NOMO-1 treated with DMSO at 0.1 percent for 48 hours (cell line): ENCODE measurements around the gene WDR11.
"Not testable (repeated sequence)": the region's sequence is repeated elsewhere in the genome, so short reads cannot be mapped to it uniquely, and the experiment has no call there.

Experiments
- DNase-seq: peaks from one replicate; lab custom pipeline; 2025; ENCODE audit not compliant: unreplicated experiment; lab: John Stamatoyannopoulos, UW

Gene WDR11

GRCh38 chr10:120838941-120839340 lies 12.2 kb upstream of the WDR11 start:
- no peak for DNase-seq

- no peak for DNase-seq
These were observed 9.5 kb upstream of the WDR11 start for GRCh38 chr10:120841522-120842189.

- DNase-seq = no peak
These were observed 3.2 kb downstream of the WDR11 start for GRCh38 chr10:120854388-120854787.

GRCh38 chr10:120861178-120861855 lies 10.2 kb downstream of the WDR11 start:
- no peak for DNase-seq

DNA sequence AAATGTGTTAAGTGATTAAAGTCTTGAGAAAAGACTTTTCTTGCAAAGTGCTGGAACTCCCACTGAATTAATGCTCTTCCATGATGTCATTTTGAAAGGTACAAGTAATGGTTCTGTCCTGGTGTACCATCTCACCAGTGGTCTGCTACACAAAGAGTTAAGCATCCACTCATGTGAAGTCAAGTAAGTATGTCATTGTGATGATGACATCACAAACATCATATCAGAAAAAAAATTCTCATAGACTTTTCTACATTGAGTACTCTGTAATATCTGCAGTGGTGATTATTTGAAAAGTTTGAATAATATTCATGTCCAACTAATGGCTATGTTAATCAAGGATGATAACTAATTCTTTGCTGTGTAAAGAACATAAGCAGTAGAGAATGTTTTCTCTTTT lies 22.6 kb downstream of the WDR11 start:
- DNase-seq = no peak

DNA sequence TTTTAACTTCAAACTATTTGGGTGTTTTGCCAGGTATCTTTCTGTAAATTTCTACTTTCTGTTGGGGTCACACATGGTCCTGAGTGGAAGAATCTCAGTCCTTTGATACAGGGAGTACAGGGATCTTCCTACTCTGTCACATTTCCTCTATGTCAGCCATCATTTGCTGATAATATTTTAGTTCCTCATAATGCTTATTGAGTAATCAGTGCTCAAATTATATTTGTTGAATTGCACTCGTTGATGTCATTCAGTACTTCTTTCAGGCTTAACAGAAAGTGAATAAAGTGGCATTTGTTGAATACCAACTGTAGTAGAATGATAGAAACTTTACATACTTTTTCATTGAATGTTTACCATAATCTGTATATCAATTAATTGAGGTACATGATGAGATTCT lies 31.9 kb downstream of the WDR11 start:
- peak; percentile 65 for DNase-seq

DNA sequence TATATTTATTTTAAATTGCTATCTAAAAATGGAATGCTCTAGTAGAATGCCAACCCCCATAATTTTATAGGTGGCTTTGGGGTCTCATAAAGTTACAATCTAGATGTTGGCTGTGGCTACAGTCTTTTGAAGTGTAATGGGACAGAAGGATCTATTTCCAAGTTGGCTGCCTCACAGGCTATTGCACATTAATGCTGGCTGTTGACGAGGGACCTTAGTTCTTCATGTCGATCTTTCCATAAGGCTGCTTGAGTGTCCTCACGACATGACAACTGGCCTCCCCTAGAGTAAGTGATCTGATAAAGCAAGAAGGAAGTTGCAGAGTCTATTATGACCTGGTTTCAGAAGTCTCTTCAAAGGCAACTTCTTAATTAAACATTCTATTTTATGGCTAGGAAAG lies 36.3 kb downstream of the WDR11 start:
- DNase-seq = no peak

DNA sequence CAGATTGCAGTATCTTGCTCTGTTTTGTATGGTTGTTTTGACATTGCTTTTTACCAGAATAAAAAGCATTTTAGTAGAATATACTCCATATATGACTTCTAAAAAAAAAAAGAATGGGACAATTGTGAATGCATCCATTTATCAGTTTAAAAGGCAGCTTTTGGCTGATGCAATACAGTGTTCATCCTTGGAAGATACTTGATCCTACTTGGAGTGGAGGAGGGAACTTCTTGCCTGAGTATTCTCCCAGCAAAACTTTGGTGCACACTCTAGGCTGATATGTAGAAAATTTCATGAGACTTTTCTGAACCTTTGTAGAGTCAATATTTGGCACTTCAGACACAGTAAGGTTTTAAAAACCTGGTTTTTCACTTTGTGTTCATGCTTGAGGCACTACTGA lies 40.2 kb downstream of the WDR11 start:
- DNase-seq = no peak

GRCh38 chr10:120894556-120894955 lies 43.4 kb downstream of the WDR11 start:
- no peak for DNase-seq

GRCh38 chr10:120897343-120897742 lies 46.2 kb downstream of the WDR11 start:
- no peak for DNase-seq

DNA sequence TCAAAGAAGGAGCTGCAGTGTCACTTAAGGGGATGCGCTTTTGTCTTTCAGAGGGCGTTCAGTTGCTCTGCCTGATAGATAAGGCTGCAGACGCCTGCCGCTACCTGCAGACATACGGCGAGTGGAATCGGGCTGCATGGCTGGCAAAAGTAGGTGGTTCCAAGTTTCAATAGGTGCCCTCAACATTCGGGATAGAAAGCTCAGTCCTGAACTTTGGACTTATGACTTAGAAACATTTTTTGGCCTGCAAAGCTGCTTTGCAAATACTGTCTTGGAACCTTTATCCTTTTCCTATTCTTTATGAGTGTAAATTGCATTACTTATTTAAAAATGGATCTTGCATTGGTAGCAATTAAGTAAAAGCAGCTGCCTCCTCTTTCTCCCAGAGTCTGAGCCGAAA lies 54.1 kb downstream of the WDR11 start:
- no peak for DNase-seq

- DNase-seq = no peak
These were observed 66.5 kb downstream of the WDR11 start for GRCh38 chr10:120917521-120918250.

DNA sequence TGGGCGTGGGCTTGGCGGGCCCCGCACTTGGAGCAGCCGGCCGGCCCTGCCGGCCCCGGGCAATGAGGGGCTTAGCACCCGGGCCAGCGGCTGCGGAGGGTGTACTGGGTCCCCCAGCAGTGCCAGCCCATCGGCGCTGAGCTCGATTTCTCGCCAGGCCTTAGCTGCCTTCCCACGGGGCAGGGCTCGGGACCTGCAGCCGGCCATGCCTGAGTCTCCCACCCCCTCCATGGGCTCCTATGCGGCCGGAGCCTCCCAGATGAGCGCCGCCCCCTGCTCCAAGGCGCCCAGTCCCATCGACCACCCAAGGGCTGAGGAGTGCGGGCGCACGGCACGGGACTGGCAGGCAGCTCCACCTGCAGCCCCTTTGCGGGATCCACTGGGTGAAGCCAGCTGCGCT lies 72.7 kb downstream of the WDR11 start:
- not testable (repeated sequence) for DNase-seq

- no peak for DNase-seq
These were observed 75.4 kb downstream of the WDR11 start for GRCh38 chr10:120926611-120927010.

- no peak for DNase-seq
These were observed 76.2 kb downstream of the WDR11 start for GRCh38 chr10:120927352-120927751.

DNA sequence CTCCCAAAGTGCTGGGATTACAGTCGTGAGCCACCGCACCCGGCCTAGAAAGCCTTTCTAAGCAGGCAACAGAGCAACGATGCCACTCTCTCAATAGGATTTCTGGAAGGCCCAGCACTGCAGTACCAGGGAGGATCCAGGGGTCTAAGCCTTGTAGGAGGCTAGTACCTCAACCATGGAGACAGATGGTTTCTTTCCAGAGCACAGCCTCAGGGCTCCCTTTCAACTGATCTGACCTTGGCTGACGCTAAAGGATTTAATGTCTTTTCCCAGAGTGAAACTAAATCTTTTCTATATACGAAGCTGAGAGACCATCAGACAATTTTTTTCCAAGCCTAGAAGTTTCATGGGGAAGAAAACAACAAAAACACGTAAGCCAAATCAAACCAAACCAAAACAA lies 78.0 kb downstream of the WDR11 start:
- no peak for DNase-seq

DNA sequence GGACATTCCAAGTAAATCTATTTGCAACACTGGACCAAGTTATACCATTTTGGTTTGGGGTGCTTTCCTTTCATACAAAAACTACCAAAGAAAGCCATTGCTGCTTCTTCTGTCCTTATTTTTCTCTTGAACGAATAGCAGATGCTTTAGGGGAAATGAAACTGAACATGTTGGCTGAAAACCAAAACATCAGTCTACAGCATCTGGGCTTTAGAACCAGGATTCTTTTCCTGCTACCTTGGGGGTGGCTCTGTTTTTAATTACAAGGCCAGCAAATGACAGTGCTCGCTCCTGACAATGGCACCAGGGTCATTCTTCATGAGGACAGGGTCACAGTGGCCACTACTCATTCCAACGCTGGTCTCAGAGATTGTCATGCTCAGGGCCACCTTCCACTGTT lies 80.3 kb downstream of the WDR11 start:
- no peak for DNase-seq

- DNase-seq = no peak
These were observed 80.8 kb downstream of the WDR11 start for GRCh38 chr10:120931999-120932398.

- no peak for DNase-seq
These were observed 87.7 kb downstream of the WDR11 start for GRCh38 chr10:120938822-120939221.

DNA sequence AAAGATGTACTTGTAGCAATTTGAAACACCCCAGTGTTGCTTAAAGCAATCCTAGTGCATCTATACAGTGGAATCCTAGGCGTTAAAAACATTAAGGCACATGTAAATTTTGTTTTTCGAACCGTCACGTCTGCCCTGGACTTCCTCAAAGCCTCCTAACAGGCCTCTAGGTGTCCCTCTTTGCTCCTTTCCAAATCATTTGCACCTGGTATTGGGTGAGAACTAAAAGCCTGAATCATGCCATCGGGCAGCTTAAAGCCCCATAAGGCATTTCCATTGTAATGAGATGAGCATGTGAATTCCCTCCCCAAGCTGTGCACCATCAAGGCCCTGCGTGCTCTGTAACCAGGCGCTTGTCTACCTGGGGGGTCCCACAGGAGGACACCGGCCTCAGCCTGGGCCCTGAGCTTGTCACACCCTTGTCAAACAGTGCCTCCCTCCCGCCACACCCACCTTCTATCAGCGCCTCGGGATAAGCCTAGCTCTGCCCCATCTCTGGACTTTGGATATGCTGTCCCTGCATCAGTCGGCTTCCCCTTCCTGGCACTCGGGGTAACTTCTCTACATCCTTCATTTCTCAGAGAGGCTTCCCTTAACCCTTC lies 89.2 kb downstream of the WDR11 start:
- DNase-seq = no peak

- DNase-seq = no peak
These were observed 90.3 kb downstream of the WDR11 start for GRCh38 chr10:120941501-120941900.
